HAP-1 (cell line): ENCODE results near the gene UBE3D.
"Not testable (repeated sequence)": the region's sequence is repeated elsewhere in the genome, so short reads cannot be mapped to it uniquely, and the experiment has no call there.

ENCODE experiments used
- DNase-seq, 2 experiments: peaks; one replicate each; pipeline ENCODE4 v3.0.0-alpha.2; 2016 to 2020; ENCODE audit warnings: low spot score in 2 of 2
- H3K27me3 ChIP-seq: fragments of 250-450 bp; sonication (Bioruptor Pico); 2 replicates; pipeline ENCODE4 v1.5.1; 2020; ENCODE audit warnings: low read depth, mild to moderate bottlenecking, moderate library complexity
- H3K36me3 ChIP-seq: fragments of 250-450 bp; sonication (Bioruptor Pico); replicated peaks from 2 replicates; pipeline ENCODE4 v1.5.1; 2020; ENCODE audit warnings: mild to moderate bottlenecking
- H3K4me1 ChIP-seq: fragments of 250-450 bp; sonication (Bioruptor Pico); 2 replicates; pipeline ENCODE4 v1.5.1; 2020; ENCODE audit warnings: mild to moderate bottlenecking
- H3K4me3 ChIP-seq: fragments of 250-450 bp; sonication (Bioruptor Pico); 2 replicates; pipeline ENCODE4 v1.5.1; 2020; ENCODE audit warnings: mild to moderate bottlenecking, moderate library complexity
- H3K9me3 ChIP-seq: fragments of 250-450 bp; sonication (Bioruptor Pico); 2 replicates; pipeline ENCODE4 v1.5.1; 2020; ENCODE audit warnings: mild to moderate bottlenecking, moderate library complexity
- in situ Hi-C: fragments of 300-500 bp; cut with MboI; formaldehyde crosslinking; loops from 3 replicates; pipeline ENCODE4 v1.14.3; 2020; ENCODE audit warnings: low sequenced_read_pairs, inconsistent platforms, mixed read lengths

Gene UBE3D

DNA sequence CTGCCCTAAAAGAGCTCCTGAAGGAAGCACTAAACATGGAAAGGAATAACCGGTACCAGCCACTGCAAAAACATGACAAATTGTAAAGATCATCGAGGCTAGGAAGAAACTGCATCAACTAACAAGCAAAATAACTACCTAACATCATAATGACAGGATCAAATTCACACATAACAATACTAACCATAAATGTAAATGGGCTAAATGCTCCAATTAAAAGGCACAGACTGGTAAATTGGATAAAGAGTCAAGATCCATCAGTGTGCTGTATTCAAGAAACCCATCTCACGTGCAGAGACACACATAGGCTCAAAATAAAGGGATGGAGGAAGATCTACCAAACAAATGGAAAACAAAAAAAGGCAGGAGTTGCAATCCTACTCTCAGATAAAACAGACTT, 212.7 kb downstream of the UBE3D start:
- H3K27me3 ChIP-seq, H3K4me1 ChIP-seq, H3K9me3 ChIP-seq, H3K36me3 ChIP-seq, H3K4me3 ChIP-seq, in situ Hi-C loops, DNase-seq: not testable (repeated sequence)

DNA sequence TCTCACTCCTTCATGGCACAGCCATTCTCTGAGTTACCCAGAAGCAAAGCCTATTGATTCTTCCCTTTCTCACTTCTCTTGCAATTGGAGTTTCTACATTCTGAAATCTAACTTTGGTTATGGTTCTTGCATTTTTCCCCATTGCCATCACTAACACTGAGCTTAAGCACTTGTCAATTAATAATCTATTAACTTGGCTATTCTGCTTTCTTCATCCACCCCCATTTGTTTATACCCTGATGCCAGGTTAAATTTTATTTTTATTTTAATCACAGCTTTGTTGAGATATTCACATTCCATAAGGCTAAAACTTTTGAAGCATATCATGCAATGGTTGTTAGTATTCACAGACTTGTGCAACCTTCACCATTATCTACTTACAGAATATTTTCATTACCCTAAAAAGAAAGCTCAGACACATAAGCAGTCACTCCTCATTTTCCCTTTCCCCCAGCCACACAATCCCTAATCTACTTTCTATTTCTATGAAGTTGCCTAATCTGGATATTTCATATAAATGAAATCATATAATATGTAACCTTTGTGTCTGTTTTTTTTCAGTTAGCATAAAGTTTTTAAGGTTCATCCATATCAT, 222.3 kb downstream of the UBE3D start:
- Histone ChIP-seq H3K36me3 (no peaks in the 10 kb centered on the region), H3K4me3 (no peak overlapping the region)
- in situ Hi-C loops = no loop called here

DNA sequence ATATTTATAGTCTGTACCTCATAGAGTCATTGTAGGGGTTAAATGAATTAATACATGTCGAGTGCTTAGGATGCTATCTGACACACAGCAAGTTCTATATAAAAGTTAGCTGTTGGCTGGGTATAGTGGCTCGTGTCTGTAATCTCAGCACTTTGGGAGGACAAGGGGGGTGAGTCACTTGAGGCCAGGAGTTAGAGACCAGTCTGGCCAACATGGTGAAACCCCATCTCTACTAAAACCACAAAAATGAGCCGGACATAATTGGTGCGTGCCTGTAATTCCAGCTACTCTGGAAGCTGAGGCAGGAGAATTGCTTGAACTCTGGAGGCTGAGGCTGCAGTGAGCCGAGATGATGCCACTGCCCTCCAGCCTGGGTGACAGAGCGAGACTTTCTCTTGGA, 222.9 kb downstream of the UBE3D start:
- Histone ChIP-seq H3K4me1 (no peaks in the 10 kb centered on the region), H3K9me3 (no peaks in the 10 kb centered on the region), H3K4me3 (no peak overlapping the region), H3K36me3 (no peaks in the 10 kb centered on the region), H3K27me3 (no peaks in the 10 kb centered on the region)
- in situ Hi-C loops = no loop called here
- DNase-seq = no peak

More for the DNA sequence above, 222.3 kb downstream of the UBE3D start:
- Histone ChIP-seq H3K9me3 (no peaks in the 10 kb centered on the region), H3K27me3 (no peaks in the 10 kb centered on the region), H3K4me1 (no peaks in the 10 kb centered on the region)
- no peak for DNase-seq
